Measurements from ENCODE around the gene ABHD17C. TPM values are rescaled to one million over a fixed set of nuclear protein-coding genes. Genes with fewer than 3 reads are reported as not detected.

The ABHD17C gene
- total and polyA plus RNA-seq, 2 experiments from 2014 or later = 2.1 to 8.3 TPM

DNA sequence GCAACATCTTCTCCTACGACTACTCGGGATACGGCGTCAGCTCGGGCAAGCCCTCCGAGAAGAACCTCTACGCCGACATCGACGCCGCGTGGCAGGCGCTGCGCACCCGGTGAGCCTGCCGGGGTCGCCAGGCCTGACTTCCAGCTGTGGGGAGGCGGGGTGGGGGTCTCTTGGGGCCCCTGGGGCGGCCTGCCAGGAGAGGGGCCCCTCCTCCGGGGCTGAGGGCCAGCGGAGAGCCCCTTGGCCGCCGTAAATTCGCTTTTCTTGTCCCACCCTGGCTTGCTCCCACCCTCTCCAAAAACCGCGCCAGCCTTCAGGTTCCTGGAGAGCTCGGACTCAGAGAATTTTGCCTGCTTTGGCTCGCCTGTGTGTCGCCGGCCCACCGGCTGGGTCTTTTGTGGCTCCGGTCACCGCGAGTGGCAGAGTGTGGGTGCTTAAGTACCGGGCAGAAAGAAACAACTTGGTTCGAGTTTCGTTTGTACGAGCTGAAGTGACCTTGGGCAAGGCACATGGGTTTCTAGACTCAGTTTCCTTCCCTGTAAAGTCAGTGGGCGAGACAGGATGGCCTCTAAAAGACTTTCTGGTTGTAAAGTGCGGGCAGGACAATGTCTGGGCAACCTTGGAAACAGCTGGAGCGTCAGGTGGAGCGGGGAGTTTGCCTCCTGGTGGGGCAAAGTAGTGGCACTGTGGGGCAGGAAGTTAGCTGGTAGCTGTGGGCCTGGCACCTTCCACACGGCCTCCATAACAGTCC, 976 bp downstream of the ABHD17C start:
- 6 to 8% methylated on average over 35 to 40 of the region's 43 CpGs for WGBS, 2 experiments (ENCODE audit: low coverage in 1 of 2, low lambda C conversion rate in 2 of 2, missing lambda C conversion rate in 2 of 2)
- Histone ChIP-seq H2AFZ (peak overlapping the region; percentile 63), H3K27ac (no peak overlapping the region), H3K4me2 (ENCODE audit: unreplicated experiment) (peak overlapping the region; percentile 98), H3K9me2 (ENCODE audit: insufficient read depth) (no peaks in the 10 kb centered on the region), H3F3A (ENCODE audit: insufficient read depth) (peaks cover 20% of the 10 kb centered on the region), H3K36me3 (ENCODE audit: low read depth) (no peaks in the 10 kb centered on the region), H3K4me3 (peak overlapping the region; percentile 89), H3K4me1 (ENCODE audit: insufficient read depth) (peaks cover 37% of the 10 kb centered on the region), H3K9ac (peak overlapping the region; percentile 79), H3K27me3 (replicated peaks; ENCODE audit: insufficient read depth) (no peaks in the 10 kb centered on the region), H3K79me2 (ENCODE audit: insufficient read depth) (peaks cover 54% of the 10 kb centered on the region), H4K20me1 (ENCODE audit: insufficient read depth) (peaks cover 13% of the 10 kb centered on the region; the same call in 1 of the 2 replicates), H3K9me3 (ENCODE audit: low read depth) (no peaks in the 10 kb centered on the region)
- in situ Hi-C loops (cut with MboI) = no loop called here
- peak; percentile 54 for DNase-seq
- TF ChIP-seq EZH2 (IDR thresholded peaks at IDR 0.05; ENCODE audit: insufficient read depth, poor library complexity, severe bottlenecking) (no peak), EZH2phosphoT487 (IDR thresholded peaks at IDR 0.05; ENCODE audit: insufficient read depth, low read depth) (no peak)

DNA sequence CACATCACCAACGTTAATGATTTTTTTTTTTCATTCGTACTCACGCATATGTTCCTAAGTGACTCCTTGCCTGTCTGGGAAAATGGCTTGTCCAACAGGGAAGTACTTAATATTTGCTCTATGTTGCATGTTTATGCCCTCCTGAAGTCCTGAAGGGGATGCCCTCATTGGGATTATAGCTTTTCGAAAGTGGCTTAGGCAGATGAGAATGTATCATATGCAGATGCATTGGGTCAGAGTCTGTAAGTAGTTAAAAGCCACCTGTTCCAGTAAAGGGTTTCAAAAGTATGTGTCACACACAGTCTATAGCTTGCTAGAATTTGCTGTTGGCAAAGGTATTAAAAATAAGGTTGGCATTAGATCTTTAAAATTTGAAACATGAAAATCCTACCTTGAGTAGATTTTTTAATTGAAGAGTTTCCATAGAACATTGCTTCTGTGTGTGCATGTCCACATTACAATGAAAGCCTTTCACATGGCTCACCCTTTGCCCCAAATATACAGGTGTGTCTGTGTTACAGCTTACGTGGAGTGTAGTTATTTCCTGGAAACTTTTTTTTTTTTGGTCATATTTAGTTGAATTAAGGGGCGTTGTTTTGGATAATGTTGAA, 2.1 kb downstream of the ABHD17C start:
- H3K9ac ChIP-seq = peak overlapping the region; percentile 79
- WGBS, 2 experiments (ENCODE audit: low coverage in 1 of 2, low lambda C conversion rate in 2 of 2, missing lambda C conversion rate in 2 of 2) = 96 to 97% methylated on average over 6 of the region's 6 CpGs

DNA sequence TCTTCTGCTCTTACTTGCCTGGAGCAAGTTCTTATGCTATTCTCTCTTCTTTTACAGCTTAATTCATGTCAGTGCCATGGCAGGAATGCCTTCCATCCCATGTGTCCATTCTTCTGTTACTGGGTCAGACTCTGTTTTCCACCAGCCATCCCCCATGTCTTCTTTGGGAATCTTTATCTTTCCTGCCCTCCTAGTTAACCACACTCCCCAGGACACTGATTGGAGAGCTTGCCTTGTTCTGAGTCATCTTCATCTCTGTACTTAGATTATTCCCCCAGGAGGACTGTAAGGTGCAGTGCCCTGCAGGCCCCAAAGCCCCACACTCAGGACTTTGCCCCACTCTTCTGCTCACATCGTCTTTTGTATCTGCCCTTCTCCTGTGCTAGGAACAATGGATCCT, 3.6 kb downstream of the ABHD17C start:
- Histone ChIP-seq H2AFZ (no peak overlapping the region), H3K9me2 (ENCODE audit: insufficient read depth) (no peaks in the 10 kb centered on the region), H4K20me1 (ENCODE audit: insufficient read depth) (peaks cover 13% of the 10 kb centered on the region; the same call in 1 of the 2 replicates), H3K9ac (no peak overlapping the region), H3K9me3 (ENCODE audit: low read depth) (no peaks in the 10 kb centered on the region), H3F3A (ENCODE audit: insufficient read depth) (peaks cover 20% of the 10 kb centered on the region), H3K36me3 (ENCODE audit: low read depth) (no peaks in the 10 kb centered on the region), H3K4me2 (ENCODE audit: unreplicated experiment) (no peak overlapping the region), H3K27me3 (replicated peaks; ENCODE audit: insufficient read depth) (no peaks in the 10 kb centered on the region), H3K4me3 (no peak overlapping the region), H3K27ac (no peak overlapping the region), H3K79me2 (ENCODE audit: insufficient read depth) (peaks cover 80% of the 10 kb centered on the region), H3K4me1 (ENCODE audit: insufficient read depth) (peaks cover 37% of the 10 kb centered on the region)
- in situ Hi-C loops (cut with MboI) = no loop called here
- DNase-seq = peak; percentile 13
- 100% methylated on average over 1 of the region's 1 CpG for WGBS, 2 experiments (ENCODE audit: low coverage in 1 of 2, low lambda C conversion rate in 2 of 2, missing lambda C conversion rate in 2 of 2)
- no peak for TF ChIP-seq EZH2 (IDR thresholded peaks at IDR 0.05; ENCODE audit: insufficient read depth, poor library complexity, severe bottlenecking)
- TF ChIP-seq EZH2phosphoT487 (IDR thresholded peaks at IDR 0.05; ENCODE audit: insufficient read depth, low read depth) = no peak

More for the DNA sequence above, 2.1 kb downstream of the ABHD17C start:
- no peaks in the 10 kb centered on the region for H3K36me3 ChIP-seq (ENCODE audit: low read depth)
- peaks cover 20% of the 10 kb centered on the region for H3F3A ChIP-seq (ENCODE audit: insufficient read depth)
- H3K9me3 ChIP-seq (ENCODE audit: low read depth) = no peaks in the 10 kb centered on the region
- H3K4me3 ChIP-seq = peak overlapping the region; percentile 89
- DNase-seq = peak; percentile 9
- no peaks in the 10 kb centered on the region for H3K27me3 ChIP-seq (replicated peaks; ENCODE audit: insufficient read depth)
- H4K20me1 ChIP-seq (ENCODE audit: insufficient read depth) = peaks cover 13% of the 10 kb centered on the region; the same call in 1 of the 2 replicates
- H3K27ac ChIP-seq = no peak overlapping the region
- in situ Hi-C loops (cut with MboI) = no loop called here
- TF ChIP-seq EZH2phosphoT487 (IDR thresholded peaks at IDR 0.05; ENCODE audit: insufficient read depth, low read depth) = no peak
- no peak for TF ChIP-seq EZH2 (IDR thresholded peaks at IDR 0.05; ENCODE audit: insufficient read depth, poor library complexity, severe bottlenecking)
- H3K9me2 ChIP-seq (ENCODE audit: insufficient read depth) = no peaks in the 10 kb centered on the region
- peaks cover 37% of the 10 kb centered on the region for H3K4me1 ChIP-seq (ENCODE audit: insufficient read depth)
- H3K4me2 ChIP-seq (ENCODE audit: unreplicated experiment) = peak overlapping the region; percentile 98
- peaks cover 65% of the 10 kb centered on the region for H3K79me2 ChIP-seq (ENCODE audit: insufficient read depth)
- H2AFZ ChIP-seq = no peak overlapping the region

DNA sequence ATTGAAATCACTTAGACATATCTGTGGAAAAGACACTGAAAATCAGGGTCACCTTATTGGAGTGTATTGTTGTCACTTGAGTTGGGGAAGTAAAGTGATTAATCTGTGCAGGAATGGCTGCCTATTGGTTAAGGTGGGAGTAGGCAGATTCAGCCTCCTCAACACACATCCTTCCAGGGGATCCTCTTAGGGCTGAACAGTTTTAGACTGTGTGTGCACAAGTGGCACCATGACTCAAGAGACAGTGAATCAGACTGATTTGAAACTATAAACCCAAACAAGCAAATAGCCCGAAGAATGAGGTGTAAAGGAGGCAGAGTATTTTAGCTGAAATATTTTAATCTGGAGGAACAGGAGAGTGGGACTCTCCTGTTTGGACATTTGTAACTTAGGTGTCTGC, 4.9 kb downstream of the ABHD17C start:
- peaks cover 16% of the 10 kb centered on the region for H3F3A ChIP-seq (ENCODE audit: insufficient read depth)
- 27 to 32% methylated on average over 1 of the region's 1 CpG for WGBS, 2 experiments (ENCODE audit: low coverage in 1 of 2, low lambda C conversion rate in 2 of 2, missing lambda C conversion rate in 2 of 2)
- TF ChIP-seq EZH2phosphoT487 (IDR thresholded peaks at IDR 0.05; ENCODE audit: insufficient read depth, low read depth) = no peak
- no peaks in the 10 kb centered on the region for H3K9me3 ChIP-seq (ENCODE audit: low read depth)
- DNase-seq = peak; percentile 73
- peaks cover 32% of the 10 kb centered on the region for H3K4me1 ChIP-seq (ENCODE audit: insufficient read depth)
- peaks cover 93% of the 10 kb centered on the region for H3K79me2 ChIP-seq (ENCODE audit: insufficient read depth)
- no peak overlapping the region for H2AFZ ChIP-seq
- H3K27ac ChIP-seq = peak overlapping the region; percentile 25
- no peak overlapping the region for H3K9ac ChIP-seq
- no peaks in the 10 kb centered on the region for H3K27me3 ChIP-seq (replicated peaks; ENCODE audit: insufficient read depth)
- H3K4me3 ChIP-seq = no peak overlapping the region
- peaks cover 13% of the 10 kb centered on the region; the same call in 1 of the 2 replicates for H4K20me1 ChIP-seq (ENCODE audit: insufficient read depth)
- no peak overlapping the region for H3K4me2 ChIP-seq (ENCODE audit: unreplicated experiment)
- no peaks in the 10 kb centered on the region for H3K9me2 ChIP-seq (ENCODE audit: insufficient read depth)
- in situ Hi-C loops (cut with MboI) = no loop called here
- H3K36me3 ChIP-seq (ENCODE audit: low read depth) = no peaks in the 10 kb centered on the region

Data from GM23248 (cell line).